GM18951 (cell line): ENCODE measurements around the gene SORCS1.

Experiments used
- POLR2A ChIP-seq: IDR thresholded peaks from 4 replicates; pipeline ENCODE4 v1.6.1; 2011; ENCODE audit warnings: mild to moderate bottlenecking; ENCODE audit not compliant: insufficient read length, insufficient read depth; ENCODE audit errors: extremely low read depth
- in situ Hi-C: fragments of 300-500 bp; cut with MboI; formaldehyde crosslinking; loops from one replicate; pipeline ENCODE4 v1.12.0; 2022; ENCODE audit warnings: low sequenced_read_pairs, mixed read lengths, inconsistent platforms; ENCODE audit not compliant: unreplicated experiment

Gene SORCS1

GRCh38 chr10:107163881-107164861 is at the start of gene SORCS1:
Gene SORCS1 (minus strand): TSS chr10:107164706.
- in situ Hi-C loops = no loop called here
- TF ChIP-seq POLR2A = no peak

GRCh38 chr10:107214261-107214660 is 49.8 kb upstream of the SORCS1 start:
- in situ Hi-C loops = no loop called here
- no peak for TF ChIP-seq POLR2A

GRCh38 chr10:107213861-107214260 is 49.4 kb upstream of the SORCS1 start:
- in situ Hi-C loops = no loop called here
- no peak for TF ChIP-seq POLR2A

GRCh38 chr10:107206833-107207232 is 42.3 kb upstream of the SORCS1 start:
- in situ Hi-C loops = no loop called here
- TF ChIP-seq POLR2A = no peak

- no peak for TF ChIP-seq POLR2A
- in situ Hi-C loops = no loop called here
Observed at GRCh38 chr10:107169516-107169915, 5.0 kb upstream of the SORCS1 start.

- in situ Hi-C loops = no loop called here
- no peak for TF ChIP-seq POLR2A
Observed at GRCh38 chr10:107168738-107169137, 4.2 kb upstream of the SORCS1 start.

GRCh38 chr10:107166403-107166802 is 1.9 kb upstream of the SORCS1 start:
- in situ Hi-C loops = no loop called here
- TF ChIP-seq POLR2A = no peak

GRCh38 chr10:107164992-107165391 is 486 bp upstream of the SORCS1 start:
- in situ Hi-C loops = no loop called here
- TF ChIP-seq POLR2A = no peak

GRCh38 chr10:107163076-107163855 is 1.2 kb downstream of the SORCS1 start:
- in situ Hi-C loops = no loop called here
- TF ChIP-seq POLR2A = no peak

GRCh38 chr10:107160866-107161265 is 3.6 kb downstream of the SORCS1 start:
- in situ Hi-C loops = no loop called here
- no peak for TF ChIP-seq POLR2A

- no peak for TF ChIP-seq POLR2A
Observed at GRCh38 chr10:107159871-107160270, 4.6 kb downstream of the SORCS1 start.

GRCh38 chr10:107157071-107157470 is 7.4 kb downstream of the SORCS1 start:
- in situ Hi-C loops = no loop called here
- TF ChIP-seq POLR2A = no peak

More at GRCh38 chr10:107159871-107160270, 4.6 kb downstream of the SORCS1 start:
- in situ Hi-C loops = no loop called here

- in situ Hi-C loops = no loop called here
- no peak for TF ChIP-seq POLR2A
Observed at GRCh38 chr10:107152087-107152486, 12.4 kb downstream of the SORCS1 start.

GRCh38 chr10:107148906-107149305 is 15.6 kb downstream of the SORCS1 start:
- in situ Hi-C loops = no loop called here
- no peak for TF ChIP-seq POLR2A

- in situ Hi-C loops = no loop called here
- no peak for TF ChIP-seq POLR2A
Observed at GRCh38 chr10:107144490-107144889, 20.0 kb downstream of the SORCS1 start.
